IMR-90 (cell line): Measurements from ENCODE around the gene TENM3. TPM values are rescaled to one million over a fixed set of nuclear protein-coding genes. Genes with fewer than 3 reads are reported as not detected.

ENCODE experiments used
- ATAC-seq: fragments of 200-7000 bp; cut with Tn5 transposase; 2 replicates; pipeline ENCODE4 v1.9.1; 2020; ENCODE audit warnings: low read depth, mild to moderate bottlenecking, moderate library complexity
- BruUV-seq: library from RNA; stranded (reverse); fragments of 400-500 nt; replicated peaks from 2 replicates; lab custom pipeline; 2021; lab: Mats Ljungman, UMichigan
- CTCF ChIA-PET: fragments of 300-600 bp; formaldehyde crosslinking; extraction: SDS; loops from one replicate; lab custom pipeline; 2021; ENCODE audit warnings: antibody characterized with exemption; lab: Yijun Ruan, JAX
- POLR2A ChIA-PET: fragments of 300-600 bp; sonication (Branson Sonifier 250); formaldehyde crosslinking; loops from one replicate; lab custom pipeline; 2022; ENCODE audit warnings: antibody characterized with exemption; ENCODE audit not compliant: unreplicated experiment; lab: Charles Lee
- DNase-seq: peaks from one replicate; pipeline ENCODE4 v3.0.0; 2013
- H2AFZ ChIP-seq: replicated peaks from 2 replicates; pipeline ENCODE3; 2013; ENCODE audit warnings: low read length, mild to moderate bottlenecking; ENCODE audit not compliant: poor library complexity
- H2AK5ac ChIP-seq: 2 replicates; pipeline ENCODE4 v1.6.1; 2013; ENCODE audit warnings: low read depth, low read length, inconsistent platforms
- H2AK9ac ChIP-seq: replicated peaks from 2 replicates; pipeline ENCODE3; 2013; ENCODE audit warnings: mild to moderate bottlenecking, low read depth, low read length, moderate library complexity; ENCODE audit not compliant: poor library complexity
- H2BK120ac ChIP-seq: 2 replicates; pipeline ENCODE4 v1.6.1; 2013; ENCODE audit warnings: low read depth, low read length, inconsistent platforms
- H2BK15ac ChIP-seq: 3 replicates; pipeline ENCODE4 v1.6.1; 2013; ENCODE audit warnings: low read depth, low read length, inconsistent platforms
- H2BK20ac ChIP-seq: 2 replicates; pipeline ENCODE4 v1.6.1; 2013; ENCODE audit warnings: low read depth, mild to moderate bottlenecking, inconsistent platforms, low read length, moderate library complexity
- H2BK5ac ChIP-seq: 2 replicates; pipeline ENCODE4 v1.6.1; 2013; ENCODE audit warnings: mild to moderate bottlenecking, low read depth, low read length, inconsistent platforms; ENCODE audit not compliant: poor library complexity, severe bottlenecking
- H3K14ac ChIP-seq: replicated peaks from 2 replicates; pipeline ENCODE4 v1.6.1; 2013; ENCODE audit warnings: low read depth, low read length, inconsistent platforms
- H3K18ac ChIP-seq: 2 replicates; pipeline ENCODE4 v1.6.1; 2013; ENCODE audit warnings: low read depth, low read length, control low read depth
- H3K23ac ChIP-seq: 2 replicates; pipeline ENCODE4 v1.6.1; 2013; ENCODE audit warnings: low read depth, low read length, inconsistent platforms
- H3K27ac ChIP-seq: 2 replicates; pipeline ENCODE4 v1.5.1; 2013; ENCODE audit warnings: mild to moderate bottlenecking, control low read depth, low read length; ENCODE audit not compliant: insufficient read depth
- H3K27me3 ChIP-seq: 2 replicates; pipeline ENCODE4 v1.6.1; 2013; ENCODE audit warnings: low read length; ENCODE audit not compliant: control insufficient read depth, insufficient read depth
- H3K36me3 ChIP-seq: 2 replicates; pipeline ENCODE4 v1.6.1; 2013; ENCODE audit warnings: low read length, mixed read lengths; ENCODE audit not compliant: control insufficient read depth, insufficient read depth
- H3K4ac ChIP-seq: 2 replicates; pipeline ENCODE4 v1.6.1; 2013; ENCODE audit warnings: low read depth, low read length, inconsistent platforms
- H3K4me1 ChIP-seq: 2 replicates; pipeline ENCODE4 v1.6.1; 2013; ENCODE audit warnings: low read length, mixed read lengths; ENCODE audit not compliant: control insufficient read depth, insufficient read depth
- H3K4me2 ChIP-seq: 2 replicates; pipeline ENCODE4 v1.6.1; 2013; ENCODE audit warnings: low read depth, mild to moderate bottlenecking, control low read depth, low read length, moderate library complexity
- H3K4me3 ChIP-seq: 2 replicates; pipeline ENCODE4 v1.5.1; 2013; ENCODE audit warnings: low read depth, mild to moderate bottlenecking, control low read depth, low read length, moderate library complexity; ENCODE audit not compliant: insufficient read depth
- H3K56ac ChIP-seq: 2 replicates; pipeline ENCODE4 v1.6.1; 2013; ENCODE audit warnings: low read length, inconsistent platforms; ENCODE audit not compliant: insufficient read depth; ENCODE audit errors: extremely low read depth
- H3K79me1 ChIP-seq, 2 experiments: 2 replicates each; pipeline ENCODE4 v1.6.1; 2013; ENCODE audit warnings: low read length in 2 of 2, inconsistent platforms in 1 of 2, low read depth in 1 of 2
- H3K9ac ChIP-seq: 2 replicates; pipeline ENCODE4 v1.6.1; 2013; ENCODE audit warnings: low read depth, low read length, control low read depth
- H3K9me1 ChIP-seq: 2 replicates; pipeline ENCODE4 v1.6.1; 2013; ENCODE audit warnings: low read length, inconsistent platforms; ENCODE audit not compliant: insufficient read depth
- H3K9me3 ChIP-seq: 2 replicates; pipeline ENCODE4 v1.6.1; 2013; ENCODE audit warnings: low read length; ENCODE audit not compliant: control insufficient read depth, insufficient read depth
- H4K20me1 ChIP-seq: 2 replicates; pipeline ENCODE4 v1.6.1; 2013; ENCODE audit warnings: low read length, inconsistent platforms; ENCODE audit not compliant: insufficient read depth
- H4K5ac ChIP-seq: 2 replicates; pipeline ENCODE4 v1.6.1; 2013; ENCODE audit warnings: mild to moderate bottlenecking, low read depth, low read length, control low read depth
- H4K8ac ChIP-seq, 2 experiments: 2 replicates each; pipeline ENCODE4 v1.6.1; 2013; ENCODE audit warnings: low read depth in 2 of 2, low read length in 2 of 2, control low read depth in 1 of 2, inconsistent platforms in 1 of 2
- H4K91ac ChIP-seq: 2 replicates; pipeline ENCODE4 v1.6.1; 2013; ENCODE audit warnings: low read depth, low read length, inconsistent platforms; ENCODE audit not compliant: insufficient read depth
- MAFK ChIP-seq: IDR thresholded peaks from 2 replicates; pipeline ENCODE4 v1.6.1; 2012; ENCODE audit warnings: low read depth, low read length, improper control_type of control experiment
- POLR2A ChIP-seq: IDR thresholded peaks from 2 replicates; pipeline ENCODE4 v1.6.1; 2012; ENCODE audit warnings: mild to moderate bottlenecking, low read depth, low read length
- RCOR1 ChIP-seq: IDR thresholded peaks from 2 replicates; pipeline ENCODE4 v1.6.1; 2012; ENCODE audit warnings: mild to moderate bottlenecking, low read length, improper control_type of control experiment; ENCODE audit not compliant: insufficient replicate concordance
- WGBS, 2 experiments: methylation state at CpG; one replicate each; pipeline versions ENCODE4 v1.1.5 to v1.1.7; 2013; ENCODE audit warnings: missing lambda C conversion rate in 2 of 2; ENCODE audit not compliant: insufficient read length in 1 of 2; ENCODE audit errors: extremely low coverage in 2 of 2; 5-methylcytosine and 5-hydroxymethylcytosine counted together
- dilution Hi-C: fragments of 300-500 bp; cut with HindIII; formaldehyde crosslinking; loops from one replicate; pipeline ENCODE4 v1.14.3; 2018; ENCODE audit warnings: low sequenced_read_pairs; ENCODE audit not compliant: unreplicated experiment
- in situ Hi-C: fragments of 300-500 bp; cut with MboI; formaldehyde crosslinking; loops from 3 replicates; pipeline ENCODE4 v1.14.3; 2019; ENCODE audit warnings: low sequenced_read_pairs, inconsistent platforms, mixed read lengths
- intact Hi-C: fragments of 100-400 bp; cut with micrococcal nuclease; formaldehyde crosslinking; loops from 2 replicates; pipeline ENCODE4 v1.10.0; 2022
- polyA plus RNA-seq, 3 experiments: library from polyadenylated mRNA; depleted of rRNA; stranded (reverse); fragments of >200 nt; gene quantifications; 2 replicates each; pipeline ENCODE4 v1.2.3, GENCODE V29; 2012; ENCODE audit warnings: low replicate concordance in 1 of 3
- total RNA-seq: library from RNA; depleted of rRNA; stranded (reverse); fragments of >200 nt; gene quantifications from 2 replicates; pipeline ENCODE4 v1.2.3, GENCODE V29; 2012

The TENM3 gene
- total and polyA plus RNA-seq, 2 of the 4 experiments (the other 2 are of a cell fraction) = 29.9 to 173 TPM

GRCh38 chr4:182627996-182628395 lies 384.8 kb downstream of the TENM3 start:
- H3K18ac ChIP-seq = no peak overlapping the region
- in situ Hi-C loops = no loop called here
- H4K91ac ChIP-seq = no peak overlapping the region
- no peak overlapping the region for H2AK9ac ChIP-seq
- H4K8ac ChIP-seq = no peak overlapping the region
- intact Hi-C loops = no loop called here
- no peak overlapping the region for H3K4me2 ChIP-seq
- no peak for DNase-seq
- no peak overlapping the region for H2BK5ac ChIP-seq
- WGBS, 2 experiments = 70% methylated on average over 4 of the region's 6 CpGs; no CpG with 5 or more reads in 1 of the 2 experiments
- H3K4me1 ChIP-seq = no peaks in the 10 kb centered on the region
- H4K5ac ChIP-seq = no peak overlapping the region
- no peak overlapping the region for H2BK20ac ChIP-seq
- no peak overlapping the region for H2BK15ac ChIP-seq
- no peaks in the 10 kb centered on the region for H4K20me1 ChIP-seq
- POLR2A ChIA-PET = no interaction called here
- H3K27ac ChIP-seq = no peak overlapping the region
- no peak overlapping the region for H2AFZ ChIP-seq
- no peaks in the 10 kb centered on the region for H3K79me1 ChIP-seq
- BruUV-seq = no TSS peak
- no peak overlapping the region for H2BK120ac ChIP-seq
- H2AK5ac ChIP-seq = no peak overlapping the region
- H3K9me3 ChIP-seq = no peaks in the 10 kb centered on the region
- H3K4me3 ChIP-seq = no peak overlapping the region
- H3K14ac ChIP-seq = no peak overlapping the region
- CTCF ChIA-PET = no interaction called here
- no peaks in the 10 kb centered on the region for H3K27me3 ChIP-seq
- TF ChIP-seq POLR2A = no peak
- no peak for TF ChIP-seq MAFK
- TF ChIP-seq RCOR1 = no peak
- no peak overlapping the region for H3K56ac ChIP-seq
- ATAC-seq = no peak
- no peaks in the 10 kb centered on the region for H3K9me1 ChIP-seq
- H3K4ac ChIP-seq = no peak overlapping the region
- no peak overlapping the region for H3K9ac ChIP-seq
- dilution Hi-C loops = no loop called here
- H3K23ac ChIP-seq = no peak overlapping the region
- no peaks in the 10 kb centered on the region for H3K36me3 ChIP-seq
